HEK293 (cell line): ENCODE results near the gene PRKCA.
A peak's percentile ranks its signal among the peaks of the same experiment; 100 is the strongest.

Experiments
- CTCF ChIA-PET: fragments of 350-600 bp; formaldehyde crosslinking; extraction: SDS; loops from one replicate; lab custom pipeline; 2021; ENCODE audit warnings: antibody characterized with exemption; lab: Yijun Ruan, JAX
- POLR2A ChIA-PET: fragments of 300-600 bp; formaldehyde crosslinking; extraction: SDS; loops from one replicate; lab custom pipeline; 2020; ENCODE audit warnings: antibody characterized with exemption, inconsistent platforms; lab: Yijun Ruan, JAX
- H3K27ac ChIP-seq: fragments of 200-500 bp; sonication (Bioruptor generic); 2 replicates; pipeline ENCODE4 v1.5.1; 2014; ENCODE audit warnings: low read depth, low read length, control low read depth, inconsistent platforms; ENCODE audit errors: extremely low read depth
- H3K36me3 ChIP-seq, 2 experiments: fragments of 200-500 bp in 1 of 2; sonication (Bioruptor generic) in 1 of 2; 1 replicate in 1 of 2; 2 replicates in 1 of 2; pipeline ENCODE4 v1.5.1; 2014 to 2017; ENCODE audit warnings: inconsistent platforms in 2 of 2, low read length in 2 of 2; ENCODE audit not compliant: control insufficient read depth in 2 of 2, insufficient read depth in 1 of 2
- H3K4me1 ChIP-seq: fragments of 200-500 bp; sonication (Bioruptor generic); 2 replicates; pipeline ENCODE4 v1.5.1; 2014; ENCODE audit warnings: mild to moderate bottlenecking, low read length, inconsistent platforms; ENCODE audit not compliant: control insufficient read depth, insufficient read depth
- H3K4me3 ChIP-seq: 2 replicates; pipeline ENCODE4 v1.5.1; 2011; ENCODE audit warnings: low read depth, mild to moderate bottlenecking, control low read depth, low read length, moderate library complexity
- H3K9me3 ChIP-seq: fragments of 200-500 bp; sonication (Bioruptor generic); 2 replicates; pipeline ENCODE4 v1.5.1; 2014; ENCODE audit warnings: low read depth, low read length, inconsistent platforms; ENCODE audit not compliant: control insufficient read depth, insufficient read depth
- GLIS1 ChIP-seq: fragments of 450-650 bp; formaldehyde crosslinking; IDR thresholded peaks from 2 replicates; pipeline ENCODE4 v1.5.1; 2016; ENCODE audit warnings: missing biosample characterization, missing genetic modification characterization
- HOXC10 ChIP-seq: sonication (generic); formaldehyde crosslinking; IDR thresholded peaks from 2 replicates; pipeline ENCODE4 v1.8.1; 2023; ENCODE audit warnings: mild to moderate bottlenecking, missing genetic modification reagents
- INSM2 ChIP-seq: fragments of 450-650 bp; formaldehyde crosslinking; IDR thresholded peaks from 2 replicates; pipeline ENCODE4 v1.5.1; 2016; ENCODE audit warnings: missing biosample characterization, missing genetic modification characterization
- KLF10 ChIP-seq: fragments of 450-650 bp; IDR thresholded peaks from 2 replicates; pipeline ENCODE4 v1.5.1; 2018; ENCODE audit warnings: missing biosample characterization, mild to moderate bottlenecking, missing genetic modification characterization
- MZF1 ChIP-seq: fragments of 450-650 bp; formaldehyde crosslinking; IDR thresholded peaks from 2 replicates; pipeline ENCODE4 v1.5.1; 2017; ENCODE audit warnings: missing biosample characterization, missing genetic modification characterization, borderline replicate concordance
- PATZ1 ChIP-seq: fragments of 450-650 bp; formaldehyde crosslinking; IDR thresholded peaks from 2 replicates; pipeline ENCODE4 v1.5.1; 2016; ENCODE audit warnings: missing biosample characterization, missing genetic modification characterization
- PRDM1 ChIP-seq: fragments of 450-650 bp; formaldehyde crosslinking; IDR thresholded peaks from 2 replicates; pipeline ENCODE4; 2016; ENCODE audit warnings: missing biosample characterization, missing genetic modification characterization
- SP7 ChIP-seq: fragments of 450-650 bp; formaldehyde crosslinking; IDR thresholded peaks from 2 replicates; pipeline ENCODE4 v1.5.1; 2016; ENCODE audit warnings: missing biosample characterization, missing genetic modification characterization
- YY2 ChIP-seq: fragments of 450-650 bp; formaldehyde crosslinking; IDR thresholded peaks from 2 replicates; pipeline ENCODE4 v1.5.1; 2016; ENCODE audit warnings: missing biosample characterization, missing genetic modification characterization
- ZFHX2 ChIP-seq: fragments of 450-650 bp; formaldehyde crosslinking; conservative IDR thresholded peaks from 2 replicates; pipeline ENCODE4 v1.5.1; 2016; ENCODE audit warnings: missing biosample characterization, missing genetic modification characterization
- ZFP3 ChIP-seq: fragments of 450-650 bp; formaldehyde crosslinking; IDR thresholded peaks from 2 replicates; pipeline ENCODE4 v1.5.1; 2016; ENCODE audit warnings: low read depth, missing biosample characterization, missing genetic modification characterization
- ZFP37 ChIP-seq: fragments of 450-650 bp; formaldehyde crosslinking; IDR thresholded peaks from 2 replicates; pipeline ENCODE4 v1.5.1; 2016; ENCODE audit warnings: missing biosample characterization, missing genetic modification characterization
- ZIC2 ChIP-seq: fragments of 450-650 bp; formaldehyde crosslinking; IDR thresholded peaks from 2 replicates; pipeline ENCODE4 v1.5.1; 2016; ENCODE audit warnings: missing biosample characterization, missing genetic modification characterization
- ZNF202 ChIP-seq: fragments of 450-650 bp; formaldehyde crosslinking; IDR thresholded peaks from 2 replicates; pipeline ENCODE4 v1.5.1; 2016; ENCODE audit warnings: missing biosample characterization, missing genetic modification characterization, borderline replicate concordance
- ZNF214 ChIP-seq: fragments of 450-650 bp; formaldehyde crosslinking; IDR thresholded peaks from 2 replicates; pipeline ENCODE4 v1.5.1; 2017; ENCODE audit warnings: missing biosample characterization, mild to moderate bottlenecking, missing genetic modification characterization, borderline replicate concordance
- ZNF23 ChIP-seq: fragments of 450-650 bp; formaldehyde crosslinking; IDR thresholded peaks from 2 replicates; pipeline ENCODE4 v1.5.1; 2016; ENCODE audit warnings: missing biosample characterization, missing genetic modification characterization, borderline replicate concordance
- ZNF324 ChIP-seq: fragments of 450-650 bp; formaldehyde crosslinking; IDR thresholded peaks from 2 replicates; pipeline ENCODE4 v1.5.1; 2016; ENCODE audit warnings: missing biosample characterization, missing genetic modification characterization
- ZNF48 ChIP-seq: fragments of 450-650 bp; formaldehyde crosslinking; IDR thresholded peaks from 2 replicates; pipeline ENCODE4 v1.5.1; 2016; ENCODE audit warnings: missing biosample characterization, missing genetic modification characterization
- ZNF596 ChIP-seq: fragments of 450-650 bp; IDR thresholded peaks from 2 replicates; pipeline ENCODE4 v1.5.0; 2018; ENCODE audit warnings: missing biosample characterization, mild to moderate bottlenecking, missing genetic modification characterization, moderate library complexity
- ZNF677 ChIP-seq: fragments of 450-650 bp; IDR thresholded peaks from 2 replicates; pipeline ENCODE4 v1.5.0; 2018; ENCODE audit warnings: missing biosample characterization, mild to moderate bottlenecking, missing genetic modification characterization, moderate library complexity
- TF ChIP-seq, protein P1 (sequence below): fragments of 450-650 bp; formaldehyde crosslinking; IDR thresholded peaks from 2 replicates; pipeline ENCODE4 v1.5.1; 2016; ENCODE audit warnings: missing biosample characterization, missing genetic modification characterization
- TF ChIP-seq, protein P2 (sequence below): fragments of 450-650 bp; formaldehyde crosslinking; IDR thresholded peaks from 2 replicates; pipeline ENCODE4 v1.5.1; 2016; ENCODE audit warnings: missing biosample characterization, missing genetic modification characterization
- TF ChIP-seq, protein P3 (sequence below): fragments of 450-650 bp; formaldehyde crosslinking; IDR thresholded peaks from 2 replicates; pipeline ENCODE4 v1.5.1; 2016; ENCODE audit warnings: missing biosample characterization, missing genetic modification characterization

PRKCA gene

GRCh38 chr17:66716236-66717026 is 414.0 kb downstream of the PRKCA start:
- no peaks in the 10 kb centered on the region for H3K9me3 ChIP-seq
- TF ChIP-seq ZNF48 (tag by site-specific recombination) (no peak), ZNF23 (tag by site-specific recombination) (no peak), HOXC10 (CRISPR knock-in tag) (no peak), ZNF214 (tag by site-specific recombination) (no peak), MZF1 (tag by site-specific recombination) (no peak), PRDM1 (tag by site-specific recombination) (no peak), INSM2 (no peak), GLIS1 (tag by site-specific recombination) (no peak)
- H3K4me1 ChIP-seq, result peaks cover 10% of the 10 kb centered on the region
- H3K36me3 ChIP-seq, result no peaks in the 10 kb centered on the region
- ChIA-PET POLR2A (no interaction called here), CTCF (interaction anchor here (0.5 to 2.8 kb wide), 15 partner anchors 12 to 516 kb away, joined by 3 to 11 read pairs (median 3); no protein-coding TSS in a partner anchor)
- H3K27ac ChIP-seq, result no peak overlapping the region
- H3K4me3 ChIP-seq, result no peak overlapping the region

DNA sequence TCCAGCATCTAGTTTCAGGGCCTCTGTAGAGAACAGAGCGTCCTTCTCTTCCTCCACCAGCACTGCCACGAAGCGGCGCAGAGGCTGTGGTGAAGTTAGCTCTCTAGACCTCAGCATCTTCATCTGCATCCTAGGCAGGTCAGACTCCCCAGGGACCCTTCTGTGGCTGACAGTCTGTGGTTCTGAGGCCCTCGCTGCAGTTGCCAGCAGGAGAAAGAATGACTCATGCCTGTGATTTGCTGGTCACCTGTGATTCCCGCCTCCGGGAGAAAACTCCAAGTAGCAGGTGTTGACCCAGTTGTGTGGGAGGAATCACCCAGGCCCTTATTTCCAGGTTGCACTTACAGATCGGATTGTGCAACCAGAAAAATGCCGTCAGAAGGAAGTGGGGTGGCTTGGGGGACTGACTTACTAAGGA is 415.2 kb downstream of the PRKCA start:
- H3K9me3 ChIP-seq, result no peaks in the 10 kb centered on the region
- POLR2A ChIA-PET, result no interaction called here
- no peak for TF ChIP-seq ZNF677 (tag by site-specific recombination)
- 0 out of 2 replicates have a peak, but pooled peaks have one; percentile 17 for TF ChIP-seq ZIC2 (tag by site-specific recombination)
- TF ChIP-seq PATZ1 (tag by site-specific recombination), result no peak
- TF ChIP-seq, protein P1, sequence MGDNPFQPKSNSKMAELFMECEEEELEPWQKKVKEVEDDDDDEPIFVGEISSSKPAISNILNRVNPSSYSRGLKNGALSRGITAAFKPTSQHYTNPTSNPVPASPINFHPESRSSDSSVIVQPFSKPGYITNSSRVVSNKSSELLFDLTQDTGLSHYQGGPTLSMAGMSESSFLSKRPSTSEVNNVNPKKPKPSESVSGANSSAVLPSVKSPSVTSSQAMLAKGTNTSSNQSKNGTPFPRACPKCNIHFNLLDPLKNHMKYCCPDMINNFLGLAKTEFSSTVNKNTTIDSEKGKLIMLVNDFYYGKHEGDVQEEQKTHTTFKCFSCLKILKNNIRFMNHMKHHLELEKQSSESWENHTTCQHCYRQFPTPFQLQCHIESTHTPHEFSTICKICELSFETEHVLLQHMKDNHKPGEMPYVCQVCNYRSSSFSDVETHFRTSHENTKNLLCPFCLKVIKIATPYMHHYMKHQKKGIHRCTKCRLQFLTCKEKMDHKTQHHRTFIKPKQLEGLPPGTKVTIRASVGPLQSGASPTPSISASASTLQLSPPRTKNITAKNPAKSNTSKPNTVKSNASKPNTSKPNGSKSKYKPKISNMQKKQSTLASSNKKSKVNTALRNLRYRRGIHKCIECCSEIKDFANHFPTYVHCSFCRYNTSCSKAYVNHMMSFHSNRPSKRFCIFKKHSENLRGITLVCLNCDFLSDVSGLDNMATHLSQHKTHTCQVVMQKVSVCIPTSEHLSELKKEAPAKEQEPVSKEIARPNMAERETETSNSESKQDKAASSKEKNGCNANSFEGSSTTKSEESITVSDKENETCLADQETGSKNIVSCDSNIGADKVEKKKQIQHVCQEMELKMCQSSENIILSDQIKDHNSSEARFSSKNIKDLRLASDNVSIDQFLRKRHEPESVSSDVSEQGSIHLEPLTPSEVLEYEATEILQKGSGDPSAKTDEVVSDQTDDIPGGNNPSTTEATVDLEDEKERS (tag by site-specific recombination), result no peak
- no peak for TF ChIP-seq KLF10 (tag by site-specific recombination)
- no peak for TF ChIP-seq ZFP3 (tag by site-specific recombination)
- TF ChIP-seq ZFHX2 (tag by site-specific recombination), result peak; percentile 42
- TF ChIP-seq, protein P2, sequence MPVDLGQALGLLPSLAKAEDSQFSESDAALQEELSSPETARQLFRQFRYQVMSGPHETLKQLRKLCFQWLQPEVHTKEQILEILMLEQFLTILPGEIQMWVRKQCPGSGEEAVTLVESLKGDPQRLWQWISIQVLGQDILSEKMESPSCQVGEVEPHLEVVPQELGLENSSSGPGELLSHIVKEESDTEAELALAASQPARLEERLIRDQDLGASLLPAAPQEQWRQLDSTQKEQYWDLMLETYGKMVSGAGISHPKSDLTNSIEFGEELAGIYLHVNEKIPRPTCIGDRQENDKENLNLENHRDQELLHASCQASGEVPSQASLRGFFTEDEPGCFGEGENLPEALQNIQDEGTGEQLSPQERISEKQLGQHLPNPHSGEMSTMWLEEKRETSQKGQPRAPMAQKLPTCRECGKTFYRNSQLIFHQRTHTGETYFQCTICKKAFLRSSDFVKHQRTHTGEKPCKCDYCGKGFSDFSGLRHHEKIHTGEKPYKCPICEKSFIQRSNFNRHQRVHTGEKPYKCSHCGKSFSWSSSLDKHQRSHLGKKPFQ, result no peak
- no peak for TF ChIP-seq ZNF202 (tag by site-specific recombination)
- no peak for TF ChIP-seq ZNF596 (tag by site-specific recombination)
- TF ChIP-seq ZFP37, result no peak
- TF ChIP-seq YY2 (tag by site-specific recombination), result no peak
- TF ChIP-seq ZNF324 (tag by site-specific recombination), result no peak
- TF ChIP-seq SP7 (tag by site-specific recombination), result no peak
- TF ChIP-seq, protein P3, sequence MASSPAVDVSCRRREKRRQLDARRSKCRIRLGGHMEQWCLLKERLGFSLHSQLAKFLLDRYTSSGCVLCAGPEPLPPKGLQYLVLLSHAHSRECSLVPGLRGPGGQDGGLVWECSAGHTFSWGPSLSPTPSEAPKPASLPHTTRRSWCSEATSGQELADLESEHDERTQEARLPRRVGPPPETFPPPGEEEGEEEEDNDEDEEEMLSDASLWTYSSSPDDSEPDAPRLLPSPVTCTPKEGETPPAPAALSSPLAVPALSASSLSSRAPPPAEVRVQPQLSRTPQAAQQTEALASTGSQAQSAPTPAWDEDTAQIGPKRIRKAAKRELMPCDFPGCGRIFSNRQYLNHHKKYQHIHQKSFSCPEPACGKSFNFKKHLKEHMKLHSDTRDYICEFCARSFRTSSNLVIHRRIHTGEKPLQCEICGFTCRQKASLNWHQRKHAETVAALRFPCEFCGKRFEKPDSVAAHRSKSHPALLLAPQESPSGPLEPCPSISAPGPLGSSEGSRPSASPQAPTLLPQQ (tag by site-specific recombination), result no peak
- H3K36me3 ChIP-seq, result no peaks in the 10 kb centered on the region
- CTCF ChIA-PET, result interaction anchor here (0.6 to 2.5 kb wide), 7 partner anchors 9 to 324 kb away, joined by 3 to 11 read pairs (median 4); no protein-coding TSS in a partner anchor
- no peak overlapping the region for H3K4me3 ChIP-seq
- H3K4me1 ChIP-seq, result peaks cover 10% of the 10 kb centered on the region
- no peak overlapping the region for H3K27ac ChIP-seq
